Colonic mucosa (tissue), 4 donors: Measurements from ENCODE around the gene PHOX2A. TPM values are rescaled to one million over a fixed set of nuclear protein-coding genes. Genes with fewer than 3 reads are reported as not detected.

Experiments used
- DNase-seq: peaks from one replicate; pipeline ENCODE4 v3.0.0-alpha.2; 2020
- H3K27ac ChIP-seq: fragments of 200-600 bp; one replicate; pipeline ENCODE4 v1.8.0; 2021
- H3K27me3 ChIP-seq: fragments of 200-600 bp; one replicate; pipeline ENCODE4 v1.8.0; 2021
- H3K36me3 ChIP-seq: fragments of 200-600 bp; one replicate; pipeline ENCODE4 v1.8.0; 2021
- H3K4me1 ChIP-seq: fragments of 200-600 bp; one replicate; pipeline ENCODE4 v1.8.0; 2021; ENCODE audit warnings: mild to moderate bottlenecking
- H3K4me3 ChIP-seq: fragments of 200-600 bp; one replicate; pipeline ENCODE4 v1.8.0; 2021
- H3K9ac ChIP-seq, 2 donors: one replicate each; pipeline ENCODE4 v1.7.0; 2013; ENCODE audit warnings: control low read depth in 2 of 2, low read depth in 2 of 2, low read length in 2 of 2
- H3K9me3 ChIP-seq: fragments of 200-600 bp; one replicate; pipeline ENCODE4 v1.8.0; 2021
- CTCF ChIP-seq: fragments of 200-600 bp; IDR thresholded peaks from one replicate; pipeline ENCODE4 v1.8.0; 2022; ENCODE audit warnings: antibody characterized with exemption, mild to moderate bottlenecking
- intact Hi-C: fragments of 100-400 bp; cut with DNase I; formaldehyde crosslinking; loops from one replicate; pipeline ENCODE4 v1.14.1; 2022
- total RNA-seq, 2 donors: library from RNA; stranded (reverse); fragmentation: NEBNext Ultra II Directional in 1 of 2; extraction: Animal tissue kit (Norgen Biotek cat#: 25700) in 1 of 2; gene quantifications; one replicate each; pipeline ENCODE4 v1.2.1, GENCODE V29; 2021
- donor health status: healthy.
- donor health status: DM: no; HTN: no; CAD: no.
- donor health status: DM: no; HTN: no; CAD: no.

Gene PHOX2A
- total RNA-seq, 2 donors from 2014 or later: 0.27 to 0.37 TPM

GRCh38 chr11:72259490-72259889, 15.5 kb upstream of the PHOX2A start:
- Histone ChIP-seq H3K27ac (no peak overlapping the region), H3K4me3 (no peak overlapping the region), H3K27me3 (no peaks in the 10 kb centered on the region), H3K4me1 (no peaks in the 10 kb centered on the region), H3K36me3 (no peaks in the 10 kb centered on the region), H3K9me3 (no peaks in the 10 kb centered on the region), H3K9ac (no peak overlapping the region)
- no peak for TF ChIP-seq CTCF
- DNase-seq: no peak
- intact Hi-C loops: no loop called here

- H3K27me3 ChIP-seq: no peaks in the 10 kb centered on the region
- H3K9me3 ChIP-seq: no peaks in the 10 kb centered on the region
- no peaks in the 10 kb centered on the region for H3K4me1 ChIP-seq
- DNase-seq: no peak
- no peaks in the 10 kb centered on the region for H3K36me3 ChIP-seq
- intact Hi-C loops: no loop called here
- H3K9ac ChIP-seq: no peak overlapping the region
- no peak overlapping the region for H3K27ac ChIP-seq
- no peak for TF ChIP-seq CTCF
- H3K4me3 ChIP-seq: no peak overlapping the region
Observed at GRCh38 chr11:72257570-72257969, 13.6 kb upstream of the PHOX2A start.

GRCh38 chr11:72254299-72254993, 10.5 kb upstream of the PHOX2A start:
- no peaks in the 10 kb centered on the region for H3K4me1 ChIP-seq
- no peak for DNase-seq
- H3K9me3 ChIP-seq: no peaks in the 10 kb centered on the region
- H3K27me3 ChIP-seq: no peaks in the 10 kb centered on the region
- H3K36me3 ChIP-seq: no peaks in the 10 kb centered on the region
- no peak overlapping the region for H3K4me3 ChIP-seq
- H3K27ac ChIP-seq: no peak overlapping the region
- intact Hi-C loops: no loop called here
- no peak overlapping the region for H3K9ac ChIP-seq
- TF ChIP-seq CTCF: no peak

GRCh38 chr11:72253392-72253791, 9.4 kb upstream of the PHOX2A start:
- no peak for TF ChIP-seq CTCF
- no peaks in the 10 kb centered on the region for H3K9me3 ChIP-seq
- intact Hi-C loops: no loop called here
- no peak for DNase-seq
- H3K9ac ChIP-seq: no peak overlapping the region
- no peak overlapping the region for H3K4me3 ChIP-seq
- H3K27me3 ChIP-seq: no peaks in the 10 kb centered on the region
- no peaks in the 10 kb centered on the region for H3K4me1 ChIP-seq
- no peak overlapping the region for H3K27ac ChIP-seq
- no peaks in the 10 kb centered on the region for H3K36me3 ChIP-seq

GRCh38 chr11:72251614-72252013, 7.6 kb upstream of the PHOX2A start:
- no peak for DNase-seq
- Histone ChIP-seq H3K36me3 (no peaks in the 10 kb centered on the region), H3K27ac (no peak overlapping the region), H3K4me3 (no peak overlapping the region), H3K9ac (no peak overlapping the region), H3K4me1 (no peaks in the 10 kb centered on the region), H3K27me3 (peaks cover 11% of the 10 kb centered on the region), H3K9me3 (no peaks in the 10 kb centered on the region)
- TF ChIP-seq CTCF: no peak
- intact Hi-C loops: no loop called here
